HG02938 (cell line): Measurements from ENCODE around the gene SOWAHA.
"Not testable (repeated sequence)": the region's sequence is repeated elsewhere in the genome, so short reads cannot be mapped to it uniquely, and the experiment has no call there.

ENCODE experiments used
- ATAC-seq: cut with Tn5 transposase; IDR thresholded peaks from one replicate; pipeline ENCODE4 v1.9.1; 2021; ENCODE audit warnings: mild to moderate bottlenecking, moderate library complexity; ENCODE audit not compliant: unreplicated experiment

SOWAHA gene

GRCh38 chr5:132777209-132778069 is 35.7 kb upstream of the SOWAHA start, which contains the start of gene SEPTIN8:
SEPTIN8 (minus strand) TSS chr5:132777239; CDS start chr5:132777137, 102 bp downstream.
- ATAC-seq = peak; percentile 67

GRCh38 chr5:132778129-132778528 is 35.0 kb upstream of the SOWAHA start:
- ATAC-seq = no peak

GRCh38 chr5:132778856-132779255 is 34.2 kb upstream of the SOWAHA start:
- no peak for ATAC-seq

GRCh38 chr5:132779961-132780360 is 33.1 kb upstream of the SOWAHA start:
- no peak for ATAC-seq

GRCh38 chr5:132780577-132780976 is 32.5 kb upstream of the SOWAHA start:
- ATAC-seq = no peak

GRCh38 chr5:132781029-132781428 is 32.1 kb upstream of the SOWAHA start:
- no peak for ATAC-seq

GRCh38 chr5:132782101-132782500 is 31.0 kb upstream of the SOWAHA start:
- ATAC-seq = no peak

GRCh38 chr5:132785365-132785764 is 27.7 kb upstream of the SOWAHA start:
- no peak for ATAC-seq

- ATAC-seq = no peak
Measured at GRCh38 chr5:132785864-132786263, 27.2 kb upstream of the SOWAHA start.

GRCh38 chr5:132787076-132787475 is 26.0 kb upstream of the SOWAHA start:
- ATAC-seq = no peak

- no peak for ATAC-seq
Measured at GRCh38 chr5:132788508-132788907, 24.6 kb upstream of the SOWAHA start.

- no peak for ATAC-seq
Measured at GRCh38 chr5:132788990-132789886, 23.9 kb upstream of the SOWAHA start.

GRCh38 chr5:132790201-132790865 is 22.8 kb upstream of the SOWAHA start:
- ATAC-seq = no peak

GRCh38 chr5:132791026-132791425 is 22.1 kb upstream of the SOWAHA start:
- ATAC-seq = no peak

GRCh38 chr5:132797651-132798050 is 15.5 kb upstream of the SOWAHA start:
- no peak for ATAC-seq

GRCh38 chr5:132799392-132799791 is 13.7 kb upstream of the SOWAHA start:
- no peak for ATAC-seq

GRCh38 chr5:132800545-132800944 is 12.6 kb upstream of the SOWAHA start:
- no peak for ATAC-seq

GRCh38 chr5:132802044-132802684 is 10.9 kb upstream of the SOWAHA start:
- ATAC-seq = no peak

- ATAC-seq = not testable (repeated sequence)
Measured at GRCh38 chr5:132802685-132803066, 10.4 kb upstream of the SOWAHA start.

GRCh38 chr5:132804219-132804618 is 8.9 kb upstream of the SOWAHA start:
- not testable (repeated sequence) for ATAC-seq

- ATAC-seq = not testable (repeated sequence)
Measured at GRCh38 chr5:132805872-132806271, 7.2 kb upstream of the SOWAHA start.
